Myocyte (in vitro differentiated cells): Measurements from ENCODE around the gene RSRC1. TPM values are rescaled to one million over a fixed set of nuclear protein-coding genes. Genes with fewer than 3 reads are reported as not detected.
"Not testable (repeated sequence)": the region's sequence is repeated elsewhere in the genome, so short reads cannot be mapped to it uniquely, and the experiment has no call there.

ENCODE experiments used
- DNase-seq: peaks from one replicate; pipeline ENCODE4 v3.0.0-alpha.2; 2012; ENCODE audit warnings: low read depth
- total RNA-seq: library from RNA; depleted of rRNA; stranded (reverse); fragments of >200 nt; gene quantifications from 2 replicates; pipeline ENCODE4 v1.2.3, GENCODE V29; 2014

RSRC1 gene
- total RNA-seq, 1 donor from 2014 or later = 29.0 TPM

DNA sequence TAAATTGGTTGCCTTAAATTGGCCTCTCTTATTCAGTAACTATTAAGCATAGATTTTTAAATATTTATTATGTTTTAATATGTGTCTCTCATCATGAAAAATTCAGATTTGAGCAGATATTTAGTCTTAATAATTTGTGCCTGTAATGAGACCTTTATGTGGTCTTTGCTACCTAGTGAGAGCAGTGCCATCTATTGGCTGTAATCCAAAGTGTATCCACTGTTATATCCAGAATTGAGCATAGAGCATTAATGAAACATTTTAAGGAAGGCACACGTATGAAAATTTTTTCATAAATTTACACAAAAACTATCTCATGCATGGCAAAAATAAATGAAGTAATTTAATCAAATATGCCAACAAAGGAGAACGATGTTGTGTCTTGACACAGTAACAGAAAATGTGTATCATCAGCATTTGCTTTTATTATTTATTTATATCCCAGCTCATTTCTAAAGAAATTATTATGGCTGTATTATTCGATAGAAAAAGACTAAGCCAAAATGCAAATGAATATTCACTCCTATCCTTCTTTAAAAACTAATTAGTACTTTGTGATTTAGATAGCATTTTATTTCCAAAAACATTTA lies 203.5 kb downstream of the RSRC1 start:
- DNase-seq = peak; percentile 50

DNA sequence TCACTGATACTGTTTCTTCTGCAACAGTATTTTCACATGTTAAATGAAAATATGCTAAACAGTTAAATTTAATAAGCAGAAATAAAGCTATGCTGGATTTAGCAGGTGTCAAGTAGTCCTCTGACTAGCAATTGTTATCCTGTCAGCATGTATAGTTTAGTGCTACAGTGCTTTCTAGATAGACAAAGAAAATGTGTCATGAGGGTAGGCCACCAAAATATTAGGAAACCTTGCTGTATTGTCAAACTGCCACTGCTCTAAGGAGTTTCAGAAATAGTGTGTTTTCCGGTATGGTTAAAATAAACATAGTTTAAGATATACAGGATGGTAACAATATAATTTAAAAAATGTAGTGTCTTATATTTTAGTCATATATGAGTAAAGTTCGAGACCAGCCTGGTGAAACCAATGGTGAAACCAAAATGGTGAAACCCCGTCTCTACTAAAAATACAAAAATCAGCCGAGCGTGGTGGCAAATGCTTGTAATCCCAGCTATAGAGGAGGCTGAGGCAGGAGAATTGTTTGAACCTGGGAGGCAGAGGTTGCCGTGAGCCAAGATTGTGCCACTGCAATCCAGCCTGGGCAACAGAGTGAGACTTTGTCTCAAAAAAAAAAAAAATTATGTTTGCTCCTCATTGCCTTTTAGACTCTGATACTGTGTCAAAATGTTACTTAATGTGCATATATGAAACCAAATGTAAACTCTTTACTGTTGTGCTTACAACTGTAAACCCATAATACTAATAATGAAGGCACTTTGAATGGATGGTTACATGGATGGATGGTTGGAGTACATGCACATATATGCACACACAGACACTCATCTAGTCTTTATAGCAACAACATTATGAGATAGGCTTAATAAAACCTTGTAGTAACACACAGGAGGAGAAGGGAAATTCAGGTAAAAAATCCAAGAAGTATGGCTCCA lies 204.8 kb downstream of the RSRC1 start:
- DNase-seq = no peak

DNA sequence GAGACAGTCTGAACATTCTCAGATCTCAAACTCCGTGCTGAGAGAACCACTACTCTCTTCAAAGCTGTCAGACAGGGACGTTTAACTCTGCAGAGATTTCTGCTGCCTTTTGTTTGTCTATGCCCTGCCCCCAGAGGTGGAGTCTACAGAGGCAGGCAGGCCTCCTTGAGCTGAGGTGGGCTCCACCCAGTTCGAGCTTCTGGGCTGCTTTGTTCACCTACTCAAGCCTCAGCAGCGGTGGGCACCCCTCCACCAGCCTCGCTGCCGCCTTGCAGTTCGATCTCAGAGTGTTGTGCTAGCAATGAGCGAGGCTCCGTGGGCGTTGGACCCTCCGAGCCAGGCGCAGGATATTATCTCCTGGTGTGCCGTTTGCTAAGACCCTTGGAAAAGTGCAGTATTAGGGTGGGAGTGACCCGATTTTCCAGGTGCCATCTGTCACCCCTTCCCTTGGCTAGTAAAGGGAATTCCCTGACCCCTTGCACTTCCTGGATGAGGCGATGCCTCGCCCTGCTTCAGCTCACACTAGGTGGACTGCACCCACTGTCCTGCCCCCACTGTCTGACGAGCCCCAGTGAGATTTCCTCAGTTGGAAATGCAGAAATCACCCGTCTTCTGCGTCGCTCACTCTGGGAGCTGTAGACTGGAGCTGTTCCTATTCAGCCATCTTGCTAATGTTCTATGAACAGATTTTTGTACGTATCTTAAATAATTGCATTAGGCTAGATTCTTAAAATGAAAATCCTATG lies 220.0 kb downstream of the RSRC1 start:
- not testable (repeated sequence) for DNase-seq

- peak; percentile 10 for DNase-seq
Measured at GRCh38 chr3:158330870-158331269, 221.0 kb downstream of the RSRC1 start.

GRCh38 chr3:158333736-158334135 lies 223.8 kb downstream of the RSRC1 start:
- no peak for DNase-seq

GRCh38 chr3:158337110-158337509 lies 227.2 kb downstream of the RSRC1 start:
- no peak for DNase-seq

GRCh38 chr3:158339638-158340037 lies 229.7 kb downstream of the RSRC1 start:
- DNase-seq = no peak

GRCh38 chr3:158340951-158341350 lies 231.1 kb downstream of the RSRC1 start:
- DNase-seq = not testable (repeated sequence)

GRCh38 chr3:158347966-158348365 lies 238.1 kb downstream of the RSRC1 start:
- DNase-seq = peak; percentile 19

DNA sequence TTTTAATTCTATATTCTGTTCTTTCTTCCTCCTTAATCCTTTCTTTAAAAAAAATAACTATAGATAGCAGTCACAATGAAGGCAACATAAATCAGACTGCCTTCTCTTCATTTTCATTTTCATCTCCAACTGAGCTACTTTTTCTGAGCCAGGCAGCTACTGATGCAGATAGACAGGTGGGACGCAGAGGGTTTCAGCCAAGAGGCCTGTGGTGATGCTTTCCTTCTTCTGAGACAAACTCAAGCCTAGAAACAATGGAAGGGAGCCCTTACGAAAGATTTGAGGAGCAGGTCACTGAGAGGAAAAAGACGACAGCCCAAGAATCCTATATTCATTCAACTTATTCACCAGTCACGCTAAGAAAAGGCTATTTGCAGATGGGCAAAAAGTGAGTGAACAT lies 241.1 kb downstream of the RSRC1 start:
- DNase-seq = peak; percentile 7

DNA sequence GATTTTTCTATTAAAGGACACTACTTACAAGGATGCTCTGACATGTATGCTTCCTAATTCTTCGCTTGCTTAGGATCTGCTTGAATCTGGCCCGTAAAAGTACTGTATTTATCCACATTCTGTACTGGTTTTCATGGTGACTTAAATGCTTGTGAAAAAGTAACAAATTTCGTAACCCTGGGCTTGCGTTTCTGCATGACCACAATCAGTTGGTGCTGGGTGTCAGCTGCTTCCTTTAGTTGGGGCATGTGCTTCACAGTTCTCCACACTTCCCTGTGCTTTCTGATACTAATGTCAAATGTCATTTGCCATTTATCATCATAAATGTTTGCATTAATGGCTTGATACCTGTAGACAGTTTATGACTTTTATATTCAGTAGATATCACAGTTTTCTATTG lies 242.7 kb downstream of the RSRC1 start:
- DNase-seq = peak; percentile 49

DNA sequence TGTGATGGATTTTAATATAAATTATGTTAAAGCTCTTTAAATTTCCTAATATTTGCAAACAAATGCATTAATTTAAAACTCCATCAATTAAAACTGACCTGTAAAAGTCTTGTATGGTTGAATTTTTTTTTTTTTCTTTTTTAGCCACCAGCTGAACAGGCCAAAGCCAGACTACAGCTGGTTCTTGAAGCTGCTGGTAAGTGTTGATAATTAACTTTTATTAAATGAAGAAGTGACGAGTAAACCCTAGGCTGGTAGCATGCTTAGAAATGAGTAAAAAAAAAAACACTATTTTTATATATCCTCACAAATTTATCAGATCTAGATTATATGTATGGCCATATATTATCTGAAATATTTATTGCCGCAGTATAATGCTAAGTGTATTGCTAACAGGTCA lies 244.8 kb downstream of the RSRC1 start:
- DNase-seq = no peak

DNA sequence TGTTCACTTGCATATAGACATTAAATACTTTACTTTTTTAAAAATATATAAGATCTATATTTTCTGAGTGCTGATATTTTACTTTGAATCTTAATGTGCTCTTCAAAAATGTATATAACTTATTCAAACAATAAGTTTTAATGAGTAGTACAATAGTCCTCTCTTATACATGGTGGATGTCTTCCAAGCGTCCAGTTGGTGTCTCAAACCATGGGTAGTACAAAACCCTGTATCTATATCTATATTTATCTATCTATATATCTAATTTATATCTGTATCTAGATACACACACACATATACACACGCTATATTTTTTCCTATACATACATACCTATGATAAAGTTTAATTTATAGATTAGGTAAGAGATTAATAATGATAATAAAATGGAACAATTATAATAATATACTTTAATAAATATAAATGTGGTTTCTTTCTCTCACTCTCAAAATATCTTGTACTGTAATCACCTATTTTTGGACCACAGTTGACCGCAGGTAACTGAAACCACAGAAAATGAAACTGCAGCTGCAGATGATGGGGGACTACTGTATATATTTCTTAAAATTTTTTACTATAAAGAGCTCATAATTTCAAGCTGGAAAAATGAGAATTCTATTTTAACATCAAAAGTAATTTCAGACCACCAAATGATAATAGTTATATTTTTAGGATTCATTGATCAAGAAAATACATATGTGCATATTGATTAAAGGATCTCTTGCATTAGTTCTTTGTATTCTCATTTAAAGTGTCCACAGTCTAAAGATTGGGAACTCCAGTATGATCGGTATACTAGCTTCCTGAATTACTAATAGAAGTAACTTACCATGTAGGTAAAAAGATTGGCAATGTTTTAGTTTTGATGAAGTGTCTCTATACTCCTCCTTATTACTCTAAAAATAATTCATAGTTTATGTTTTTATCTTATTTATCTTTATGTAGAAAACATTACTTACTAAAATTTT lies 246.0 kb downstream of the RSRC1 start:
- peak; percentile 18 for DNase-seq

- no peak for DNase-seq
Measured at GRCh38 chr3:158359339-158359738, 249.4 kb downstream of the RSRC1 start.

DNA sequence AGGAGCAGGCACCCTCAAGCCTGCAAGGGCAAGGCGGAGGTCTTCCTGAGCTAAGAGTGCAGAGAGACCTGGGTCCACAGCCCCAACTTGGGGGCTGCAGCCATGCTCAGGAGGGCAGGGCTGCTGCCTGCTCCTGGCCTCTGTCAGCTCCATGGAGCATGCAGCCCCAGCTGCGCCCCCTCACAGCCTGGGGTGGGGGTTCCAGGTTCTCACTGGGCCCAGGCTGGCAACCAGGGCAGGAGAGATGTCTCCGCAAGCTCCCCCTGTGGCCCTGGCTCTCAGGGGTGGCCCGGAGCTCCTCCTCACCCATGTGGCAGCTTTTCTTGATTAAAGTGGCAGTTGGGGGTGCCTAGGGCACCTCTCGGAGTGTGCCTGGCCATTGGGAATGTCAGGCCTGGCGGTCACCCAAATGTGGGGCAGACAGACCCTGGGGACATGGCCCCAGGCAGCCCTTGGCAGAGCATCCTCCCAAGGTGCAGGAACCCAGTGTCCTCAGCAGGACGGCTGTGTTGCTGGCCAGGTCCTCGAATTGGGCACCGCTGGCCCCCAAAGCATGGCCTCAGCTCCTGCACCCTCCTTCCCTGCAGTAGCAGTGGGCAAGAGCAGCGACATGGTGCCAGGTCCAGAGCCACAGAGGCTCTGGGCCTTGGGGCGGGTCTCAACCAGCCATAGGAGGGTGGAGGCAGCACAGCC lies 251.0 kb downstream of the RSRC1 start:
- no peak for DNase-seq

DNA sequence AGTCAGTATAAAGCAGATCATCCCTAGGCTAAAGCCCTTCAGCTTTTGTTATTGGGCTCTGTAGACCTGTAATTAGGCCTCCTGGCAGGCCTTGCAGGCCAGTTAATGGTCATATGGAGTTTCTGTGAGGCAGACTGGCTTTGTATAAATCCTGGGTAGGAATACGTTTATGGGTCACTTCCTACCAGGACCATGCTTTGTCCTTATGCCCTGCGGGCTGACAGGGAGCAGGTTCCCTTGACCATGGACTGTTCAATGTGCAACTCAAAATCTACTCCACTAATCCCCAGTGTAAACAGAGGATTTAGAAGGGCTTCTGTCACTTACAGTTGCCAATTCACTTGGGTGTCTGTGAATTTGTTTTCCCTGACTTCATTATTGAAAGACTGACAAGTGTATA lies 258.4 kb downstream of the RSRC1 start:
- no peak for DNase-seq

GRCh38 chr3:158369279-158369678 lies 259.4 kb downstream of the RSRC1 start:
- no peak for DNase-seq

- no peak for DNase-seq
Measured at GRCh38 chr3:158379517-158379916, 269.6 kb downstream of the RSRC1 start.

DNA sequence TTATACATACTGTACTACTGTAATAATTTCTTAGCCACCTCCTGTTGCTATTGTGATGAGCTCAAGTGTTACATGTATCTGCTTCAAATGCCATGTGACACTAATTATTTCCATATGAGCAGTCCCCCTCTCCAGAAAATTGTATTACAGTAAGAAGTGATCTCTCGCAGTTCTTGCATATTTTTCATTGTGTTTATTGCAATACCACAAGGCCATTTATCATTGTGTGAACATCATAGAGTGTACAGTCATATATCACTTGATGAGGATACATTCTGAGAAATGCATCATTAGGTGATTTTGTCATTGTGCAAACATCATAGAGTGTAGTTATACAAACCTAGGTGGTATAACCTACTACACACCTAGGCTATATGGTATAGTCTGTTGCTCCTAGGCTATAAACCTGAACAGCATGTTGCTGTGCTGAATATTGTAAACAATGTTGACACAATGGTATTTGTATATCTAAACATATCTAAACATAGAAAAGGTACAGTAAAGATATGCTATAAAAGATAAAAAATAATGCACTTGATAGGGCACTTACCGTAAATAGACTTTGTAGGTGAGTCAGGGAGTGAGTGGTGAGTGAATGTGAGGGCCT lies 271.5 kb downstream of the RSRC1 start:
- DNase-seq = no peak

DNA sequence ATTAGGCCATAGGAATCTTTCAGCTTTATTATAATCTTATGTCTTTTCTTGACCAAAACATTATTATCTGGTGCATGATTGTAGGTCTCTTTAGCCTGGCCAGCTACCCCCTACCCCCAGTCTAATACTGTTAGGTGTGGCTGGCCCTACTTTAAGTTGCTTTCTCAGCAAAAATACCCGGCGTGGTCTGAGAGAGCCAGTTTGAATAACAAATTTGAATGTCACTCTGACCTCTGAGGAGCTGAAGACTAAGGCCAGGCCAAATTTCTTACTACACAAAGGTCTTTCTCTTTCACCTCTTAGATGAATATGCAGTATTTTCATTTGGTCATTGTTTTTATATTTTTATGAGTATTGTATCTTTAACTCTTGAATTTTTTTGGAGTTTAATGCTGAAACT lies 272.6 kb downstream of the RSRC1 start:
- DNase-seq = no peak
